Neuronal stem cell (in vitro differentiated cells): ENCODE data around the gene ERCC3.
"Not testable (repeated sequence)": the region's sequence is repeated elsewhere in the genome, so short reads cannot be mapped to it uniquely, and the experiment has no call there.

Experiments used
- DNase-seq: peaks from one replicate; pipeline ENCODE4 v3.0.0-alpha.2; 2013; ENCODE audit warnings: low spot score
- H2AFZ ChIP-seq: one replicate; pipeline ENCODE4 v1.6.1; 2013; ENCODE audit warnings: mild to moderate bottlenecking, low read length, inconsistent platforms
- H2AK5ac ChIP-seq: 2 replicates; pipeline ENCODE4 v1.6.1; 2013; ENCODE audit warnings: low read depth, mild to moderate bottlenecking, inconsistent platforms, low read length, moderate library complexity, mixed read lengths
- H2BK120ac ChIP-seq: 2 replicates; pipeline ENCODE4 v1.6.1; 2013; ENCODE audit warnings: low read depth, mild to moderate bottlenecking, inconsistent platforms, low read length, moderate library complexity, mixed read lengths
- H2BK12ac ChIP-seq: one replicate; pipeline ENCODE4 v1.6.1; 2013; ENCODE audit warnings: low read length, inconsistent platforms
- H2BK15ac ChIP-seq: 2 replicates; pipeline ENCODE4 v1.6.1; 2013; ENCODE audit warnings: mild to moderate bottlenecking, low read length, inconsistent platforms, mixed read lengths
- H2BK5ac ChIP-seq: one replicate; pipeline ENCODE4 v1.6.1; 2013; ENCODE audit warnings: inconsistent platforms, mild to moderate bottlenecking, low read length, moderate library complexity
- H3K14ac ChIP-seq: one replicate; pipeline ENCODE4 v1.6.1; 2013; ENCODE audit warnings: low read length, inconsistent platforms
- H3K18ac ChIP-seq: 2 replicates; pipeline ENCODE4 v1.6.1; 2013; ENCODE audit warnings: low read length, inconsistent platforms
- H3K23ac ChIP-seq: 2 replicates; pipeline ENCODE4 v1.6.1; 2013; ENCODE audit warnings: low read depth, mild to moderate bottlenecking, mixed read lengths, low read length, inconsistent platforms; ENCODE audit not compliant: poor library complexity
- H3K27ac ChIP-seq: replicated peaks from 3 replicates; pipeline ENCODE4 v1.5.1; 2013; ENCODE audit warnings: low read length, inconsistent platforms
- H3K27me3 ChIP-seq, 3 experiments: 2 replicates each; pipeline ENCODE4 v1.6.1; 2013; ENCODE audit warnings: low read length in 3 of 3, mild to moderate bottlenecking in 2 of 3, inconsistent platforms in 1 of 3, low read depth in 1 of 3, mixed read lengths in 1 of 3, moderate library complexity in 1 of 3; ENCODE audit not compliant: control insufficient read depth in 3 of 3, insufficient read depth in 3 of 3
- H3K36me3 ChIP-seq, 2 donors: replicated peaks in 1 of 2; 2 replicates each; pipeline ENCODE4 v1.6.1; 2013; ENCODE audit warnings: low read length in 2 of 2; ENCODE audit not compliant: control insufficient read depth in 2 of 2, insufficient read depth in 2 of 2
- H3K4ac ChIP-seq: 2 replicates; pipeline ENCODE4 v1.6.1; 2013; ENCODE audit warnings: inconsistent platforms, mild to moderate bottlenecking, low read length, moderate library complexity
- H3K4me1 ChIP-seq, 2 donors: 1 replicate in 1 of 2; 2 replicates in 1 of 2; pipeline ENCODE4 v1.6.1; 2013; ENCODE audit warnings: low read length in 2 of 2, low read depth in 1 of 2; ENCODE audit not compliant: control insufficient read depth in 2 of 2, insufficient read depth in 1 of 2
- H3K4me2 ChIP-seq: one replicate; pipeline ENCODE4 v1.6.1; 2013; ENCODE audit warnings: mild to moderate bottlenecking, low read length, inconsistent platforms; ENCODE audit not compliant: insufficient read depth, poor library complexity, severe bottlenecking
- H3K4me3 ChIP-seq, 2 donors: 2 replicates each; pipeline ENCODE4 v1.5.1; 2013; ENCODE audit warnings: low read length in 2 of 2, mild to moderate bottlenecking in 2 of 2, inconsistent platforms in 1 of 2, moderate library complexity in 1 of 2
- H3K79me1 ChIP-seq: one replicate; pipeline ENCODE4 v1.6.1; 2013; ENCODE audit warnings: low read depth, mild to moderate bottlenecking, inconsistent platforms, low read length, moderate library complexity
- H3K9ac ChIP-seq: one replicate; pipeline ENCODE4 v1.6.1; 2013; ENCODE audit warnings: mild to moderate bottlenecking, low read depth, low read length, inconsistent platforms; ENCODE audit not compliant: poor library complexity
- H3K9me3 ChIP-seq, 2 donors: replicated peaks in 1 of 2; 2 replicates each; pipeline versions ENCODE3 to v1.6.1; 2013; ENCODE audit warnings: low read length in 2 of 2, mild to moderate bottlenecking in 2 of 2, inconsistent platforms in 1 of 2, low read depth in 1 of 2, mixed read lengths in 1 of 2, moderate library complexity in 1 of 2; ENCODE audit not compliant: control insufficient read depth in 2 of 2, insufficient read depth in 1 of 2
- H4K8ac ChIP-seq: one replicate; pipeline ENCODE4 v1.6.1; 2013; ENCODE audit warnings: low read depth, mild to moderate bottlenecking, inconsistent platforms, low read length, moderate library complexity
- H4K91ac ChIP-seq: one replicate; pipeline ENCODE4 v1.6.1; 2013; ENCODE audit warnings: low read length, low read depth, mild to moderate bottlenecking, inconsistent platforms; ENCODE audit not compliant: poor library complexity
- WGBS, 2 donors: extraction: QIAGEN DNeasy Blood & Tissue Kit; methylation state at CpG; one replicate each; pipeline ENCODE4 v1.1.7; 2013; ENCODE audit warnings: missing lambda C conversion rate in 2 of 2, mixed read lengths in 1 of 2; ENCODE audit not compliant: insufficient read length in 2 of 2, insufficient replicate concordance in 1 of 2; ENCODE audit errors: extremely low coverage in 2 of 2; 5-methylcytosine and 5-hydroxymethylcytosine counted together

The ERCC3 gene

GRCh38 chr2:127255146-127255545, 38.8 kb downstream of the ERCC3 start:
- H2BK12ac ChIP-seq, result no peak overlapping the region
- peaks cover 23 to 41% of the 10 kb centered on the region in 2 donors for H3K36me3 ChIP-seq
- WGBS, 2 donors, result no CpG with 5 or more reads among the region's 2 CpGs
- H2BK120ac ChIP-seq, result no peak overlapping the region
- H2BK5ac ChIP-seq, result no peak overlapping the region
- H3K18ac ChIP-seq, result no peak overlapping the region
- H2AK5ac ChIP-seq, result no peak overlapping the region
- H4K91ac ChIP-seq, result no peak overlapping the region
- no peak overlapping the region for H3K23ac ChIP-seq
- H3K27ac ChIP-seq, result no peak overlapping the region
- H2BK15ac ChIP-seq, result no peak overlapping the region
- no peaks in the 10 kb centered on the region for H3K27me3 ChIP-seq
- no peak for DNase-seq
- H3K4me2 ChIP-seq, result no peak overlapping the region
- peak overlapping the region; percentile 25 for H2AFZ ChIP-seq
- no peak overlapping the region for H3K14ac ChIP-seq
- H3K9ac ChIP-seq, result no peak overlapping the region
- H3K79me1 ChIP-seq, result no peaks in the 10 kb centered on the region
- no peaks in the 10 kb centered on the region for H3K9me3 ChIP-seq
- no peak overlapping the region for H3K4me3 ChIP-seq
- no peak overlapping the region for H3K4ac ChIP-seq
- peaks cover 10% of the 10 kb centered on the region in 2 donors for H3K4me1 ChIP-seq
- H4K8ac ChIP-seq, result no peak overlapping the region

GRCh38 chr2:127254386-127254981, 39.5 kb downstream of the ERCC3 start:
- H2BK15ac ChIP-seq, result no peak overlapping the region
- H3K4me2 ChIP-seq, result no peak overlapping the region
- no peak overlapping the region for H2BK5ac ChIP-seq
- no peak overlapping the region for H3K4ac ChIP-seq
- H2BK12ac ChIP-seq, result no peak overlapping the region
- H3K27me3 ChIP-seq, result no peaks in the 10 kb centered on the region
- H3K18ac ChIP-seq, result no peak overlapping the region
- H4K8ac ChIP-seq, result no peak overlapping the region
- peaks cover 7 to 10% of the 10 kb centered on the region in 2 donors for H3K4me1 ChIP-seq
- no peak overlapping the region for H2AFZ ChIP-seq
- peaks cover 19 to 34% of the 10 kb centered on the region in 2 donors for H3K36me3 ChIP-seq
- H3K14ac ChIP-seq, result no peak overlapping the region
- H2AK5ac ChIP-seq, result no peak overlapping the region
- DNase-seq, result no peak
- no peak overlapping the region for H3K4me3 ChIP-seq
- no peaks in the 10 kb centered on the region for H3K79me1 ChIP-seq
- H3K9ac ChIP-seq, result no peak overlapping the region
- no peak overlapping the region for H2BK120ac ChIP-seq
- H3K27ac ChIP-seq, result no peak overlapping the region
- no peaks in the 10 kb centered on the region for H3K9me3 ChIP-seq
- WGBS, 2 donors, result no CpG with 5 or more reads among the region's 7 CpGs
- H4K91ac ChIP-seq, result no peak overlapping the region
- H3K23ac ChIP-seq, result no peak overlapping the region

- H2BK12ac ChIP-seq, H3K4ac ChIP-seq, H2AFZ ChIP-seq, H3K4me2 ChIP-seq, H3K18ac ChIP-seq, H3K79me1 ChIP-seq, H2BK120ac ChIP-seq, H3K36me3 ChIP-seq, H3K27ac ChIP-seq, H4K8ac ChIP-seq, H3K14ac ChIP-seq, H2BK5ac ChIP-seq, H3K4me1 ChIP-seq, DNase-seq, H4K91ac ChIP-seq, H3K4me3 ChIP-seq, H2BK15ac ChIP-seq, H3K23ac ChIP-seq, H3K9ac ChIP-seq, H3K9me3 ChIP-seq, H2AK5ac ChIP-seq, H3K27me3 ChIP-seq: not testable (repeated sequence)
- WGBS, 2 donors, result no CpG with 5 or more reads among the region's 2 CpGs
These were observed 52.8 kb downstream of the ERCC3 start for GRCh38 chr2:127241184-127241583.

GRCh38 chr2:127239395-127239794, 54.5 kb downstream of the ERCC3 start:
- H2BK120ac ChIP-seq, result no peak overlapping the region
- H3K36me3 ChIP-seq, result no peaks in the 10 kb centered on the region
- H2BK15ac ChIP-seq, result no peak overlapping the region
- H3K4me1 ChIP-seq, result no peaks in the 10 kb centered on the region
- no peaks in the 10 kb centered on the region for H3K79me1 ChIP-seq
- no peak overlapping the region for H3K23ac ChIP-seq
- no peak overlapping the region for H3K9ac ChIP-seq
- no peak overlapping the region for H3K18ac ChIP-seq
- H3K4me3 ChIP-seq, result no peak overlapping the region
- no peak overlapping the region for H3K14ac ChIP-seq
- no peak overlapping the region for H2BK5ac ChIP-seq
- peaks cover 2 to 3% of the 10 kb centered on the region in 2 donors for H3K9me3 ChIP-seq
- H3K27ac ChIP-seq, result no peak overlapping the region
- H2BK12ac ChIP-seq, result no peak overlapping the region
- no peak overlapping the region for H3K4me2 ChIP-seq
- no CpG with 5 or more reads among the region's 1 CpG for WGBS, 2 donors
- no peak overlapping the region for H4K91ac ChIP-seq
- no peak overlapping the region for H2AFZ ChIP-seq
- DNase-seq, result no peak
- no peaks in the 10 kb centered on the region for H3K27me3 ChIP-seq
- no peak overlapping the region for H3K4ac ChIP-seq
- no peak overlapping the region for H4K8ac ChIP-seq
- H2AK5ac ChIP-seq, result no peak overlapping the region
